CD4-positive, alpha-beta T cell (primary cell): ENCODE measurements around the gene SLC22A12. TPM values are rescaled to one million over a fixed set of nuclear protein-coding genes. Genes with fewer than 3 reads are reported as not detected.

ENCODE experiments used
- ATAC-seq: fragments of 200-7000 bp; cut with Tn5 transposase; one replicate; pipeline ENCODE4 v1.10.0; 2022; ENCODE audit warnings: mild to moderate bottlenecking; ENCODE audit not compliant: poor library complexity
- CTCF ChIA-PET: fragments of 350-600 bp; sonication (Branson Sonifier 250); formaldehyde crosslinking; loops from one replicate; lab custom pipeline; 2021; ENCODE audit warnings: antibody characterized with exemption, inconsistent platforms; lab: Charles Lee
- POLR2A ChIA-PET: fragments of 350-600 bp; sonication (Branson Sonifier 250); formaldehyde crosslinking; loops from one replicate; lab custom pipeline; 2021; ENCODE audit warnings: antibody characterized with exemption, inconsistent platforms; lab: Charles Lee
- DNase-seq, 14 experiments: peaks; one replicate each; pipeline ENCODE4 v3.0.0-alpha.2; 2013 to 2020; ENCODE audit warnings: mixed read lengths in 2 of 14
- H3K27ac ChIP-seq, 2 donors: one replicate each; pipeline versions ENCODE4 v1.5.1 to v1.7.0; 2013; ENCODE audit warnings: low read length in 2 of 2, low read depth in 1 of 2, mild to moderate bottlenecking in 1 of 2
- H3K27me3 ChIP-seq, 2 experiments: 1 replicate in 1 of 2; 2 replicates in 1 of 2; pipeline versions ENCODE4 v1.6.1 to v1.7.0; 2013; ENCODE audit warnings: low read length in 2 of 2, control low read depth in 1 of 2, mild to moderate bottlenecking in 1 of 2, moderate library complexity in 1 of 2; ENCODE audit not compliant: insufficient read depth in 2 of 2, control insufficient read depth in 1 of 2
- H3K36me3 ChIP-seq: one replicate; pipeline ENCODE4 v1.6.1; 2013; ENCODE audit warnings: low read length, control low read depth; ENCODE audit not compliant: insufficient read depth
- H3K4me1 ChIP-seq: one replicate; pipeline ENCODE4 v1.6.1; 2013; ENCODE audit warnings: low read length, control low read depth; ENCODE audit not compliant: insufficient read depth
- H3K4me3 ChIP-seq: one replicate; pipeline ENCODE4 v1.5.1; 2013; ENCODE audit warnings: mild to moderate bottlenecking, low read length, moderate library complexity
- H3K9me3 ChIP-seq, 2 experiments: 1 replicate in 1 of 2; 2 replicates in 1 of 2; pipeline versions ENCODE4 v1.6.1 to v1.7.0; 2013; ENCODE audit warnings: low read length in 2 of 2, mild to moderate bottlenecking in 2 of 2, control low read depth in 1 of 2, moderate library complexity in 1 of 2; ENCODE audit not compliant: control insufficient read depth in 1 of 2, insufficient read depth in 1 of 2
- H3K27ac Mint-ChIP-seq: one replicate; pipeline ENCODE4 v1.8.0; 2020; ENCODE audit warnings: mixed read lengths
- H3K27me3 Mint-ChIP-seq: one replicate; pipeline ENCODE4 v1.8.0; 2021; ENCODE audit warnings: mixed read lengths
- H3K36me3 Mint-ChIP-seq: one replicate; pipeline ENCODE4 v1.8.0; 2021; ENCODE audit warnings: low read depth, mixed read lengths
- H3K4me1 Mint-ChIP-seq: one replicate; pipeline ENCODE4 v1.8.0; 2021; ENCODE audit warnings: low read depth, mixed read lengths
- H3K4me3 Mint-ChIP-seq: one replicate; pipeline ENCODE4 v1.8.0; 2020; ENCODE audit warnings: mild to moderate bottlenecking, mixed read lengths
- H3K9me3 Mint-ChIP-seq: one replicate; pipeline ENCODE4 v1.8.0; 2020; ENCODE audit warnings: mixed read lengths
- CTCF ChIP-seq: fragments of 200-600 bp; IDR thresholded peaks from one replicate; pipeline ENCODE4 v1.8.0; 2022; ENCODE audit warnings: antibody characterized with exemption, mild to moderate bottlenecking
- intact Hi-C, 2 experiments: fragments of 100-400 bp; cut with DNase I in 1 of 2; cut with micrococcal nuclease in 1 of 2; formaldehyde crosslinking; loops; one replicate each; pipeline versions ENCODE4 v1.15.1 to v1.9.0; 2023 to 2025; cut with DNase I, micrococcal nuclease
- total RNA-seq, 174 experiments: library from RNA in 2 of 174; stranded (reverse) in 2 of 174; gene quantifications; one replicate each; pipeline ENCODE4 v1.2.3 and lab custom pipeline; 2021 to 2026

The SLC22A12 gene
- total RNA-seq, 2 experiments from 2014 or later, result not detected

- Histone ChIP-seq H3K27ac (no peak overlapping the region), H3K9me3 (no peaks in the 10 kb centered on the region), H3K4me3 (no peak overlapping the region), H3K27me3 (no peaks in the 10 kb centered on the region), H3K4me1 (peaks cover 14% of the 10 kb centered on the region), H3K36me3 (no peaks in the 10 kb centered on the region)
- Mint-ChIP-seq H3K4me3 (no peak overlapping the region), H3K36me3 (no peaks in the 10 kb centered on the region), H3K4me1 (peaks cover 24% of the 10 kb centered on the region), H3K27ac (no peak overlapping the region), H3K27me3 (no peaks in the 10 kb centered on the region), H3K9me3 (no peaks in the 10 kb centered on the region)
- ATAC-seq (no peak), DNase-seq (no peak)
- POLR2A ChIA-PET, result no interaction called here
- intact Hi-C loops, result no loop called here
- no peak for TF ChIP-seq CTCF
- CTCF ChIA-PET, result no interaction called here
These were observed 18.5 kb downstream of the SLC22A12 start for GRCh38 chr11:64609436-64610047.

- no peak for TF ChIP-seq CTCF
- ChIA-PET POLR2A (no interaction called here), CTCF (no interaction called here)
- H3K9me3 Mint-ChIP-seq, result no peaks in the 10 kb centered on the region
- no peak overlapping the region for H3K27ac ChIP-seq
- ATAC-seq, result no peak
- no peaks in the 10 kb centered on the region for H3K27me3 Mint-ChIP-seq
- no peaks in the 10 kb centered on the region for H3K36me3 Mint-ChIP-seq
- H3K27me3 ChIP-seq, result no peaks in the 10 kb centered on the region
- peaks cover 14% of the 10 kb centered on the region for H3K4me1 ChIP-seq
- H3K4me1 Mint-ChIP-seq, result peaks cover 24% of the 10 kb centered on the region
- no peak overlapping the region for H3K27ac Mint-ChIP-seq
- no peak overlapping the region for H3K4me3 Mint-ChIP-seq
- no peaks in the 10 kb centered on the region for H3K36me3 ChIP-seq
- no peak overlapping the region for H3K4me3 ChIP-seq
- H3K9me3 ChIP-seq, result no peaks in the 10 kb centered on the region
- DNase-seq, result no peak
- intact Hi-C loops, result no loop called here
These were observed 19.6 kb downstream of the SLC22A12 start for GRCh38 chr11:64610596-64610995.

GRCh38 chr11:64611176-64611575 lies 20.2 kb downstream of the SLC22A12 start:
- no peak for TF ChIP-seq CTCF
- ChIA-PET POLR2A (no interaction called here), CTCF (no interaction called here)

More at GRCh38 chr11:64611176-64611575, 20.2 kb downstream of the SLC22A12 start:
- Mint-ChIP-seq H3K27ac (no peak overlapping the region), H3K27me3 (no peaks in the 10 kb centered on the region), H3K4me1 (peaks cover 24% of the 10 kb centered on the region), H3K36me3 (no peaks in the 10 kb centered on the region), H3K9me3 (no peaks in the 10 kb centered on the region), H3K4me3 (no peak overlapping the region)
- Histone ChIP-seq H3K4me3 (no peak overlapping the region), H3K27me3 (no peaks in the 10 kb centered on the region), H3K36me3 (no peaks in the 10 kb centered on the region), H3K27ac (no peak overlapping the region), H3K4me1 (peaks cover 14% of the 10 kb centered on the region), H3K9me3 (no peaks in the 10 kb centered on the region)
- no peak for DNase-seq
- intact Hi-C loops, result no loop called here
- ATAC-seq, result no peak
